Activated CD8-positive, alpha-beta memory T cell treated with anti-CD3 and anti-CD28 coated beads for 48 hours (primary cell): Measurements from ENCODE around the gene NEDD9.
A peak's percentile ranks its signal among the peaks of the same experiment; 100 is the strongest.

Experiments used
- DNase-seq, 3 experiments: peaks; one replicate each; pipeline ENCODE4 v3.0.0-alpha.2; 2020; ENCODE audit warnings: low read depth in 2 of 3, low spot score in 2 of 3

The NEDD9 gene

DNA sequence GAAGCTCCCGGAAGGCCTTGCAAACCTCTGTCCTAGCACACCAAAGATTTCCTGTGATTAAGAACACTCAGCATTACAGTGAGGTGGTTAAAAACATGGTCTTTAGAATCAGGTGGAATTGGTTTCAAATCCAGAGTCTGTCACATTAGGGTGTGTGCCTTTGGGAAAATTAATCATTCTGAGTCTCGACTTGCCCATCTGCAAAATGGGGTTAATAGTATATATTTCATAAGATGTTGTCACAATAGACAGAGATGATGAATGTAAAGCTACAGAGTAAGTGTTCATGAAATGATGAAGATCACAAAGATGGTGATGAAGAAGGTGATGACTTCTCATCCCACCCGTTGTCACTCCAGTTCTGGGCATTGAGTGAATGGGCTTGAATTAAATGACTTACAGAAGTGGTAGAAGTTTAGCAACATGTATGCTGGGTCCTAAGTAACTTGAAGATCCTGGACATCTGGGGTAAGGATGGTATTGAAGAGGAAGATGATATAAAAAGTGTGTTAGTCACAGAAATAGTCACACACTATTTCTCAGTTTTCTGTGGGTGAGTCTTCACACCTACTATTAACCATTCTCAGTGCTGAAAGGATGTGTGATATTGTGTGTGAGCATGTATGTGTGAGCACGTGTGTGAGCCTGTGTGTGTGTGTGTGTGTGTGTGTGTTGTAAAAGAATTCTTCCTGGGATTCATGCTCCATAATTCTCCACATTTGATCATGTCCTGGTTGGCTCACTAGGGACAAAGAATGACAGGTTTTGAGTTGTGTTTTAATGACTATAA lies 28.0 kb upstream of the NEDD9 start:
- no peak for DNase-seq

DNA sequence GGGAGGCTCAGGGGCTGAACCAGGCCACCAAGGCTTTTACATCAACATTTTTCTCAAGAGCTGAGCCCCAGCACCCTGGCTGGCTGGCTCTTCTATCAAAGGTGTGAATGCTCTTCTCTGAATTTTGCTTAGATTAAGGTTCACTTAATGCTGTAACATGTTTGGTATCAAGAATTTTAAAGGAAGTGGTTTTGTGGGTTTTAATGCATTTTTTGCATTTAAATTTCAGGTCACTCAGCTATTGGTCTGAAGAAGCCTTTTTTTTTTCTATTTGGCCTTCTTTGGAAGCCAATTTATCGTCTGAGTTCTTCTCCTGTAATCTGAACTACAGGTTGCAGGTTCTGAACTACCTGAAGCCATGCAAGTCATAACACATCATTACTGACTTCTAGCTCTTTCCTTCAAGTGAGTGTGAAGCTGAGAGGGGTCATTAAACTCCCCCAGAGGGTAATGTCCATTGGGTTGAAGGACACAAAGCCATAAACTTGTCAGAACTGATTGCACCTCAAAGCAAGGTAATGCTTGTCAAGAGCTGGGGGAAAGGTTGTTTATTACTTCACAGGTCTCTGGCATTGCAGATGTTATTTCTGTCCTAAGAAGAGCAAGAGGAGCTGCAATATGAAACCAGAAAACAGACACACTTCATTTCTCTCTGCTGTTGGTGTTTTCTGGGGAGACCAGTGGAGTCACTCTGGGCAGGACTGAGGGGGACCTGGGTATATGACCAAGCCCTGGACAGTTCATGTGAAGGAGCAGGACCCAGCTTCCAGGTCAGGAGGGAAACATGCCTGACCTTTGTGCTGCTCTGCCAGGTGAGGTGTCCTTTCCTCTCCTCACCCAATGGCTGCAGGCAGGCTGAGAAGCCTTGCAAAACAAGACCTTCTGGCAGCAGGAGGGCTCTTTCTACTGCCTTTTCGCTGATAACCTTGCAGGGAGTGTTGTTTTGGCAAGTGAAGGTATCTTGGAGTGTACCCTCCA lies 26.1 kb upstream of the NEDD9 start:
- peak in 1 of 3 experiments; percentile 15 for DNase-seq

DNA sequence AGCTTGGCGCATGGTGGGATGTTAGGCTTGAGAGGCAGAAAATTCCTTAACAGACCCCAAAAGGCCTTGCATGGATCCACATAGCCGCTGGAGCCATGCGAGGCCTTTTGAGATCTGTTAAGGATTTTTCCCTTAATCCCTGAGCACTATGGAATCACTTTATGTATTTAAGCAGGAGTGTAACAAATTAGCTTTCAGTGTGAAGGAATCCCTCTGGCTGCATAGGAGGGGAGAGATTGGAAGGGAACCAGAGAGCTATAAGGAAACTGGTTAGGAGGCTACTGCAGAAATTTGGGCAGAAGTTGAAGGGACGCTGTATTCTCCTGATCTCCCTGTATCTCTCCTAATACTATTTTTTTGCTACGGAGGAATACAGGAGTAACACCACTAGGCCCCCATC lies 23.1 kb upstream of the NEDD9 start:
- no peak for DNase-seq

DNA sequence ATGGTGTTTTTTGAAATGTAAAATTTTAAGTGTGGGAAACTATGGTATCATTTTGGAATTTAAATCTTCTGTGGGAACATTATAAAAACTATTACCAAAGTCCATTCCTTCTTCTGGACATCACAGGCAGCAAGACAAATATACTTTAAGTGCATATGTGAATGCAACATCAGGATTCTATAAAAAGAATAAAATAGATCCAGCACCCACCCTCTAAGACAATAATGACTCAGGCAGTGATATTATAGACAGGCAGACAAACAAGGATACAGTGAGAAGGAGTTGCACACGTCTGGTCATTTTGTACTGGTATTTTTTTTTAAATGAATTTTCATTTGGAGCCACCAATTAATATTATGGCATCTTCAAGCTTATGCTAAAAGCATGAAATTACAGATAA lies 21.1 kb upstream of the NEDD9 start:
- DNase-seq = no peak

DNA sequence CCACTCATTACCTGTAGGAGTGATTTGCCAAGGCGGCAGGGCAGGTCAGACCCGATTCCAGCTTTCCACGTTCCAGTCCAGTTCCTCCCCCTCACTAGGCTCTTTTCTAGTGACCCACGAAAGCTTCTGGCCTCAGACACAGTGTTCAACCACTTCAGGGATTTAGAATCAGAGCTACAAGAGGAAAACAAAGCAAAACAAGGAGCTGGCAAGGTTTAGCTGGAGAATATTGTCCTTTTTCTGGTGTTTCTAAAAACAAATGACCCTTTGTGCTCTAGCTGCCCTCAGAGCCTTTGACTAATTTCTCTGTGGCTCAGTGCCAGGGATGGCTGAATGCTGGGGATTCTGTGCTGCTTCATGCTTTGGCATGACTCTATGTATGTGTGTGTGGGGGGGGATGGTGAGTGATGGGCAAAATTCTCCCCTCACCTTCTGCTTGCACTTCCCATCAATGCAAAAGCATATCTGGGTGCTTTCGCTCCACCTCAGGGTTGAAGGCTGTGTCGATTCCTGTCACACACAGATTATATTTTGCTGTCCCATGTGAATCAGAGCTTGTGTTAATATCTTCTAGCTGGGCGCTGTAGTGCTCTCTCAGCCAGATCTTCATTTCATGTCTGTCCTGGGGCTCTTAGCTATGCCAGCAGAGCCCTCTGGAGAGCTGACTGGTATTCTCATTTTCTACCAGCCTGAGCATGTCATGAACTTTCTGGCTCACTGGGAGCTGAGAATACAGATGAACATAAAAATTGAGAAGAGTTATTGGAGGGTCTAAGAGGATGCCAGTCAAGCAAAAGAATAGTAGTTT lies 19.3 kb upstream of the NEDD9 start:
- DNase-seq = no peak

DNA sequence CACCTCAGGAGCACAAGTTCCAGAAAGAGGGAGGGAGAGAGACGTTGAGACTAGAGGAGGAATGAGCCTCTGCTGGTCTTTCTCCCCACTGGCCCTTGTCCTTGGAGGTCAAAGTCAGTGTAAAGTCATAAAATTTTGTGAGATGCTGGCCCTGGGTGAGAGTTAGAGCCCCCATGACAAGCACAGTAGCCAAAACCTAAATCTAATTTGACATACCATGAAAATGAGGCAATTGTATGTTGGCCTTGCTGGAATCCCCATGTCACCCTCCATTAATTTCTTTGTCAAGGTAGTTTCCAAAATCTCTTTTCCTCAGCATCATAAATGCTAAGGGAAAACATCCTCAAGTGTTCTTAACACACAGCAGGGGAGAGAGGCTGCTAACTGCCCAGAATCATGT lies 17.6 kb upstream of the NEDD9 start:
- no peak for DNase-seq

DNA sequence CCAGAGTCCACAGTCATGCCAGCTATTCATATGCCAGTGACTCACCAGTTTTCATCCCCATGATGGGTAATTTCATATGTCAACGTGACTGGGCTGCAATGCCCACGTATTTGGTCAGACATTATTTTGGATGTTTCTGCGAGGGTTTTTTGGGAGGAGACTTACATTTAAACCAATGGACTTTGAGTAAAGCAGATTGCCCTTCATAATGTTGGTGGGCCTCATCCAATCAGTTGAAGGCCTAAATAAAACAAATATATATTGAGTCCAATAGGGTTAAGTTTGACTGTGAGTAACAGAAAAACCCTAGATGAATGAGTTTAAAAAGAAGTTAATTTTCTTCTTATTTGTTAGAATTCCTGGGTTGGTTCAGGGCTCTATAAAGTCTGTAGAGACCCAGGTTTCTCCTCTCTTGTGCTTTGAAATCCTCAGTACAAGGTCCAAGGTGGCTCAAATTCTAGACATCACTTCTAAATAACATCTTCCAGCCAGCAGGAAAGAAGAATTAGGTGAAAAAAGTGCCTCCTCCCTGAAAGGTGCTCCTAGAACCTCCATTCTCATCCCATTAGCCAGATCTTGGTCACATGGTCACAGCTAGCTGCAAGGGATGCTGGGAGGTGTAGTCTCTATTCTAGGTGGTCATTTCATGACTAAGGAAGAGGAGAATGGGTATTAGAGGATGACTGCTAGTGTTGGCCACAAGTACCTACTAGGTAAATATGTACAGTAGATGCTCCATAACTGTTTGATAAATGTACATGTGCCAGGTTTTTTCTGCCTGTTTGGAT lies 16.7 kb upstream of the NEDD9 start:
- no peak for DNase-seq

DNA sequence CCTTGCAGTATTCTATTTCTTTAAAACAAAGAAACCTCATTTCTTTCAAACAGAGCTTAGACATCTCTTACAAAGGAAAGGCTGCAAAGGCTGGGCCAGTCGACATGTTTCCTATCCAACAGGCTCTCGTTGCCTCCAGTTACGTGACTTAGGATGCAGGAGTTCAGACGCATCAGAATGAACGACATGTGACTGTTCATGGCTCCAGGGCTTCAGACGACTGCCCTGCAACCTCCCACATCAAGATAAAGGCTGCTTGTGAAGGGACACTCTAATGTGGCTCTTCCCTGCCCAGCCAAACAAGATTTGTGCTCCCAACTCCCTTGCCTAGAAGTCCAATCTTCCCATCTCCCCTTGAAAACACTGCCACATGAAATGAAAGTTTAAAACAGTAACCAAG lies 14.3 kb upstream of the NEDD9 start:
- DNase-seq = no peak

DNA sequence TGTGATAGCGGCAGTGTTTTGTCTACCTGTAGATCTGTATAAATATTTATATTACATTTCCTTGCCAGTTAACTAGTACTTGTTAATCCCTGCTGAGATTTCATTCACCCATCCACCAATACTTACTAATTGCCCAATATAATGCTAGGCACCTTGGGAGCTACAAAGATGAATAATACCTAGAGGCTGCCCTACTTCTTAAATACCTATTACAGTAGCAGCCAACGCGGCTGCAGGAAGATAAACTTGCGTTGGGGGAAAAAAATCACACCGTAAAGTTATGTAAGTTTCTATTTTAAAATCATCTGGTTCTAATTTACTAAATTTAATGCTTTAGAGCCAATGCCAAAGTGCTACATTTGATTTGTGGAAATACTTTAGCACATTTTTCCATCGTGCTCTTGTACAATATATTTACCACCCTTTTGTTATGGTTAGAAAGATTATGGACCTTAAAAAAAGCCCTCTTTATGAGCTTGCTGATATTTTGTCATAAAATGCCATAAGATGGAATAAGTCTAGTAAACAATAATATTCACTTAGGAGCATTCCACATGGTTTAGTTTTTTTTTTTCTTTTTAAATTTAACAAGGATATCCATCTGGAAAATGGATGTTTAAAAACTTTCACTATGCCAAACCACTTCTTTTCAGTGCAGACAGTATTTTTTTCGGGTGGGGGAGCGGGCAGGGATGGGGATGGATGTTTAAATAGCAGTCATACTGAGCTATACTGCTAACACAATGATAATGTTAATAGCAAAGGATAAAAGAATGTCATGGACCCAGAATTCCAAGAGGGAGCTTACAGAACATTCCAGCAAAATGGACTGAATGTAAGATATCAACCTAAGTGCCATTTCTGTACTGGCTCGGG lies 13.2 kb upstream of the NEDD9 start:
- no peak for DNase-seq

DNA sequence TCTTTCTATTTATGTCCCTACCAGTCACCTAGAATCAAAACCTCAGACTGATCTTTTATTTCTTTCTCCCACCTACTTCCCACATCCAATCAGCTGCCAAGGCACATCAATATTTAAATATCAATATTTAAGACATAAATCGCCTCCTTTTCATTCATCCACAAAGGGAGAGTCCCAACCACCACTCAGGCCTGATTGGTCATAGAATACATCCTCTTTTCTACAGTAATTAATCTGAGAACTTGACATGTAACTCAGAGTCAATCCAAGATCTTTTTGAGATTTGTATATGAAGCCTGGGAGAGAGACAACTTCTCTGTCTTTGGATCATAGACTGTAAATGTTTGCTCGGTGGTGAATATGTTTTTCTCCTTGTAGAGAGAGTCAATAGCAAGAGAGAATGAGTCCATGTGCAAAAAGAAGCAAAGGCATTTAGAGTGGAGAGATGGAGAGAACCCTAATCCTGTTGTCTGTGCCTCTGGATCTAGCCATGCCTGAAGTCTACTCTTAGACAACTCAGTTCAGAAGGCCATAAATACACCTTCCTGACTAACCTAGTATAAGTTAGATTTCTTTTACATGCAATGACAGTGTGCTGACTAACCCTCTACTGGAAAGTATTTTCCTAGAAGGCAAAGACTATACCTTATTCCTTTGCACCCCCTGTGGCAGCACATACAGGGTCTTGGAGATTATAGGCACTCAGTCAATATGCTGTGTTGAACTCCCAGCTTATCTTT lies 12.1 kb upstream of the NEDD9 start:
- no peak for DNase-seq

DNA sequence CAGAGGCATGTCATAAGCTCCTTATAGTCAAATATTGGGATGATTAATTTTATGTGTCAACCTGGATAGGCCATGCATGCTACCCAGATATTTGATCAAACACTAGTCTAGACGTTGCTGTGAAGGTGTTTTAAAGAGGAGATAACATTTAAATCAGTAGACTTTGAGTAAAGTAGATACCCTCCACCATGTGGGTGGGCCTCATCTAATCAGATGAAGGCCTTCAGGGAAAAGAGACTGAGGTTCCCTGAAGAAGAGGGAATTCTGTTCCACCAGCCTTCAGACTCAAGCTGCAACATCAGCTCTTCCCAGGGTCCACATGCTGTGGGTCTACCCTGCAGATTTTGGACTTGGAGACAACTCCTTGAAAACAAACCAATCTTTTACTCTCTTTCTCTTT lies 11.4 kb upstream of the NEDD9 start:
- DNase-seq = no peak

DNA sequence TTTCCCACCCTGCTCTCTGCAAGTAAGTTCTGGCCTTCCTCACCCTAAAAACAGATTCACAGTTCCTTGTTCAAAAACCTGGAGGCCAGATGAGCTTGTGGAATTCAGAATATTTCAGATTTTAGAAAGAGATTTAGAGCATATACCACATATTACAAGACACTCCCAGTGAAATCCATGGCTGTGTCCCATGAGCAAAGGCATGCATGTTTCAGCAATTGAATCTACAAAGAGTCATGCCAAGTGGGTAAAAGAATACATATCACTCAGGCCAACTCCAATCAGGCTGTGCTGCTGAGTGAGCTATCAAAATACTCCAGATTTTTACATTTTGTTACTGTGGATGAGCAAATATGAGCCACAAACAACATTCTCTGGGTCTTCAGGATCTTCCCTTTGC lies 10.2 kb upstream of the NEDD9 start:
- no peak for DNase-seq

DNA sequence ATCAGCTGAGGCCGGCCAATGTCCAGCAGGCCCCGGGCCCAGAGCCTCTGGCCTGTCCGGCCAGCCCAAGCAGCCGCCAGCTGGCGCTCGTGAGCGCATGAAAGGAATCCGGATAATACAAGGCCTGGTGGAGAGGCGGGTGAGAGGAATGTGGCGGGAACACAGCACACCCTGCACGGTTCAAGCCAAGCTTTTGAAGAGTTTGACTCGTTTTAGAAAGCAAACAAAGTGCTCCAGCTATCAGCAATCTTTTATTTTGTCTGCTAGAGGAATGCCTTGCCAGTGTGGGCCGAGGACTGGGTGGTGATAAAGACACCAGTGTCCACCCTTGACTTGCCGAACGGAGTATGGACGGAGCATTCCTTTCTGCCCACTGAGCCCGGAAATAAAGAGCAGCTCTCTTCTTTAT lies 9.3 kb upstream of the NEDD9 start:
- DNase-seq = no peak

DNA sequence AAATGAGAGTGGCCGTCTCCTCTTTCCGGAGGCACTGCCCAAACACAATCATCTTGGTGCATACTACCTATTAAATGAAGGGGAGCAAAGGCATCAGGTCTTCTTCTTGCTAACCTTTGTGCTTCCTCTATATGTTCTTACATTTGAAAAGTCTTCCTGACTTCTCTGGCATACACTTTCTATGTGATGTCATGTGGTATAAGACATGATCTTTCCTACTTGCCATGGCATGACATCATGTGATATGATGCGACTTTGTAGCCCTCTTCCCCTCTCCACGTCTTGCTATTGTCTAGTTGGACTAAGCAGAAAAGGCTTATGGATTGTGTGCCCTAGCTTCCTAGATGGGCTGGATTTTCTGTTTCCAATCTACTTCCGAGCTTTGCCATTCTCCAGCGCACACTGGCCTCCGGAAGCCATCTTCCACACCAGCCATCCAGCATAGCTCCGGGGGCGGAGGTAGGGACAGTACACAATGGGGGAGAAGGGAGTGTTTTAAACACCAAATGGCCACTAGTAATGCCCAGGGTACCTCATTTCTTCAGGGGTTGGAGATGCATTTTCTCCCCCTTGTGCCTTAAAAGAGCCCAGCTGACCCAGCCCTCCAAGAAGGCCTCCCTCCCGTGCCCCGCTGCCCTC lies 8.8 kb upstream of the NEDD9 start:
- no peak for DNase-seq

DNA sequence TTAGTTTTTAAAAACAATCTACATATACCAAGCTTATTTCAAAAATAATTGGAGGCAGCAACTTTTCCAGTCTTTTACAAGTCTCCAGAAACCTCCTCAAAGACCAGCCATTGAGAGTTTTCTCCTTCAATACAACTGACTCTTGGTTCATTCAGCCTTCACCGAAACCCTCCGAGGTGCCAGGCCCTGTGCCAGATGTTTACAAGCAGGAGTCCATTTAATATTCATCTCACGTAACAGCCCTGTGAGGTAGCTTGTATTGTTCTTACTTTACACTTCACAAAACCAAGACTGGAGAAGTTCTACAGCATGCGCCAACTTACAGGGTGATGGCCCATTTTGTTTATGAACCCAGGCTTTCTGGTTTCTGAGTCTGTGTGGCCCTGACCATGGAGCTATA lies 5.5 kb upstream of the NEDD9 start:
- no peak for DNase-seq

DNA sequence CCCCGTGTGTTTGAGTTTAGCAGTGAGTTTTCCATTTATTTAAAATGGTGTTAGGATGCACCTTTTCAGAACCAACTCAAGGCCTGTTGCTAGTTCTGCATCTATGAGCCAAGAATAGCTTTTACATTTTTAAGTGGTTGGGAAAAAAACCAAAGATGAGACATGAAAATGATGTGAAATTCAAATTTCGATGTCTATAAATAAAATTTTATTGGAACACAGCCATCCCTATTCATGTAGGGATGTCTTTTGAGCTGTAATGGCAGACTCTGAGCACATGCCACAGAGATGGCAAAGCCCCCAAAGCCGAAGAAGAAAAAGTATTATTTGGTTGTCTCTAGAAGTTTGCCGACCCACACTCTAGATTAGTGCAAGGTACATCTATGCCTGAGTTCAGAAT lies 5.0 kb upstream of the NEDD9 start:
- no peak for DNase-seq

DNA sequence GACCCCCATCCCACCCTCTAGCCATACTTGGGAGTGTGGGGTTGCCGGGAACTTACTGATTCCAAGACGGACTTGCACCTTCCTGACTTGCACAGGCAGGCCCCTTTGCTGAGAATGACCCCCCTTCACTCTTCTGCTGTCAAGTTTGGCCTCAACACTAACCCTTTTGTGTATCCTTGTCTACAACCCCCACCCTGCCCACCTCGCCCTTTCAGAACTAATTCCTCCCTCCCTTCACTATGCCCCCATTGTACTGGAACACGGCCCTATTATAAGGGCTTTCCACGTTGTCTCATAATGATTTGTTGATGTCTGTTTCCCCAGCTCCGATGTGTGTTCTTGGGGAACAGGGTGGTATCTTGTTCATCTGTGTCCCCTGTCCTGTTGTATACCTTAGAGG lies 4.4 kb upstream of the NEDD9 start:
- DNase-seq = no peak

DNA sequence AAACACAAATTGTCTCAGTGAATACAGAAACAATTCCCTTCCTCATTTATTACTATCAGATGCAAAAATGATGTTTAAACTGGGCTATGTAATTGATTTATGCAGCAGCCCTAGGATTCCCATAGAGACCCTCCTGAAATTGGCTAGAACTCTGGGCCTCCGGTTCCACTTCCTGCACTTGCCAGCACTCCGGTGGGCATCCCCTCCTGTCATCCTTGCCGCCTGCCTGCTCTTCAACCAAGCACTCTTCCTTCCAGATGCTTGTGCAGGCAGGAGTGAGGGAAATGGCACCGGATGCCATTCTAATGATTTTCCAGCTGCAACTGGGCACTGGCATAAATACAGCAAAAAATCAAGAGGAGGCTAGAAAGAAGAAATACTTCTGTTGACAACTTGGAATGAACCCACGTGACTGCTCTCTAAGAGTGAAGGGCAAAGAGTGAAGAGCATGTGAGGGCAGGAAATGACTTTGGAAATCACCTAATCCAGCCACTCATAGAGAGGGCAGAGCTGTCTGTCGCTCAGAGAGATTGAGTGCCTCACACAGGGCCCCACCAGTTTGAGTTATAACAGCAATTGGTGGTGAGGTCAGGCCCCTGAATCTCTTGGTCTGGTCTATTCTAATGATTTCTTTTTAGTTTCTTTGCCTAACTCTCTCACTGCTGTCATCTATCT lies 3.7 kb upstream of the NEDD9 start:
- DNase-seq = no peak
